Calu3 (cell line): ENCODE data around the gene CHMP4B. TPM values are rescaled to one million over a fixed set of nuclear protein-coding genes. Genes with fewer than 3 reads are reported as not detected.

Experiments
- BruUV-seq: library from RNA; stranded (reverse); fragments of 400-500 nt; replicated peaks from 2 replicates; lab custom pipeline; 2021; lab: Mats Ljungman, UMichigan
- CTCF ChIA-PET: fragments of 300-600 bp; sonication (Branson Sonifier 250); formaldehyde crosslinking; loops from one replicate; lab custom pipeline; 2022; ENCODE audit warnings: antibody characterized with exemption; lab: Charles Lee
- DNase-seq: peaks from one replicate; pipeline ENCODE4 v3.0.0; 2022
- H3K27ac Mint-ChIP-seq: one replicate; pipeline ENCODE4 v1.8.0; 2022; ENCODE audit warnings: mixed read lengths; ENCODE audit not compliant: unreplicated experiment
- H3K27me3 Mint-ChIP-seq: one replicate; pipeline ENCODE4 v1.8.0; 2022; ENCODE audit warnings: mixed read lengths; ENCODE audit not compliant: unreplicated experiment
- H3K36me3 Mint-ChIP-seq: one replicate; pipeline ENCODE4 v1.8.0; 2022; ENCODE audit warnings: mild to moderate bottlenecking, moderate library complexity, mixed read lengths; ENCODE audit not compliant: insufficient read depth, unreplicated experiment
- H3K4me1 Mint-ChIP-seq: one replicate; pipeline ENCODE4 v1.8.0; 2022; ENCODE audit warnings: mild to moderate bottlenecking, low read depth, mixed read lengths; ENCODE audit not compliant: unreplicated experiment
- H3K4me3 Mint-ChIP-seq: one replicate; pipeline ENCODE4 v1.8.0; 2022; ENCODE audit warnings: mild to moderate bottlenecking, low read depth, moderate library complexity, mixed read lengths; ENCODE audit not compliant: unreplicated experiment
- H3K9me3 Mint-ChIP-seq: one replicate; pipeline ENCODE4 v1.8.0; 2022; ENCODE audit warnings: low read depth, mixed read lengths; ENCODE audit not compliant: unreplicated experiment
- CTCF ChIP-seq: fragments of 200-600 bp; IDR thresholded peaks from one replicate; pipeline ENCODE4 v1.8.0; 2022; ENCODE audit warnings: antibody characterized with exemption; ENCODE audit not compliant: unreplicated experiment
- intact Hi-C: fragments of 100-400 bp; cut with micrococcal nuclease; formaldehyde crosslinking; loops from one replicate; pipeline ENCODE4 v1.10.0; 2022; ENCODE audit not compliant: unreplicated experiment
- total RNA-seq: library from RNA; stranded (reverse); gene quantifications from 2 replicates; pipeline ENCODE4 v1.2.3, GENCODE V29; 2022

The CHMP4B gene
- total RNA-seq, 1 experiment from 2014 or later: 234 TPM

- Mint-ChIP-seq H3K9me3 (peaks cover 4% of the 10 kb centered on the region), H3K36me3 (peaks cover 18% of the 10 kb centered on the region), H3K4me3 (no peak overlapping the region), H3K27me3 (no peaks in the 10 kb centered on the region), H3K27ac (no peak overlapping the region), H3K4me1 (peaks cover 39% of the 10 kb centered on the region)
- CTCF ChIA-PET: interaction anchor here (0.6 kb wide), 1 partner anchor 39 kb away, joined by 3 read pairs; no protein-coding TSS in a partner anchor
- no peak for TF ChIP-seq CTCF
- no TSS peak for BruUV-seq
- DNase-seq: no peak
- intact Hi-C loops: no loop called here
Observed at GRCh38 chr20:33781133-33781532, 30.0 kb upstream of the CHMP4B start.

GRCh38 chr20:33781945-33782344 is 29.2 kb upstream of the CHMP4B start:
- Mint-ChIP-seq H3K4me3 (no peak overlapping the region), H3K9me3 (peaks cover 4% of the 10 kb centered on the region), H3K27me3 (no peaks in the 10 kb centered on the region), H3K27ac (no peak overlapping the region), H3K36me3 (peaks cover 18% of the 10 kb centered on the region), H3K4me1 (peaks cover 41% of the 10 kb centered on the region)
- BruUV-seq: no TSS peak
- CTCF ChIA-PET: interaction anchor here (0.6 to 0.7 kb wide), 2 partner anchors 78 to 96 kb away, joined by 3 read pairs; no protein-coding TSS in a partner anchor
- TF ChIP-seq CTCF: no peak
- no peak for DNase-seq
- intact Hi-C loops: no loop called here

GRCh38 chr20:33783256-33783655 is 27.9 kb upstream of the CHMP4B start:
- Mint-ChIP-seq H3K27ac (no peak overlapping the region), H3K4me3 (no peak overlapping the region), H3K36me3 (peaks cover 27% of the 10 kb centered on the region), H3K27me3 (no peaks in the 10 kb centered on the region), H3K4me1 (peaks cover 46% of the 10 kb centered on the region), H3K9me3 (peaks cover 4% of the 10 kb centered on the region)
- TF ChIP-seq CTCF: no peak
- no TSS peak for BruUV-seq
- DNase-seq: no peak
- intact Hi-C loops: no loop called here
- CTCF ChIA-PET: no interaction called here

GRCh38 chr20:33783818-33784217 is 27.3 kb upstream of the CHMP4B start:
- Mint-ChIP-seq H3K9me3 (peaks cover 4% of the 10 kb centered on the region), H3K36me3 (peaks cover 26% of the 10 kb centered on the region), H3K4me3 (no peak overlapping the region), H3K27me3 (no peaks in the 10 kb centered on the region), H3K27ac (no peak overlapping the region), H3K4me1 (peaks cover 46% of the 10 kb centered on the region)
- CTCF ChIA-PET: no interaction called here
- intact Hi-C loops: no loop called here
- no peak for DNase-seq
- no peak for TF ChIP-seq CTCF
- BruUV-seq: no TSS peak
